Renal cortex interstitium (tissue), 11 donors: ENCODE data around the gene UVRAG. TPM values are rescaled to one million over a fixed set of nuclear protein-coding genes. Genes with fewer than 3 reads are reported as not detected.
A peak's percentile ranks its signal among the peaks of the same experiment; 100 is the strongest.

Source experiments
- DNase-seq, 11 donors: peaks; one replicate each; pipeline ENCODE4 v3.0.0-alpha.2; 2013; ENCODE audit warnings: low read depth in 9 of 11, low spot score in 4 of 11; ENCODE audit errors: extremely low read depth in 1 of 11
- polyA plus RNA-seq, 3 donors: library from polyadenylated mRNA; unstranded; fragments of 120-200 nt; gene quantifications; one replicate each; pipeline ENCODE4 v1.2.1, GENCODE V29; 2013; ENCODE audit not compliant: insufficient read length in 3 of 3

The UVRAG gene
- polyA plus RNA-seq, 3 donors, result 15.4 to 18.1 (median 16.5) TPM

DNA sequence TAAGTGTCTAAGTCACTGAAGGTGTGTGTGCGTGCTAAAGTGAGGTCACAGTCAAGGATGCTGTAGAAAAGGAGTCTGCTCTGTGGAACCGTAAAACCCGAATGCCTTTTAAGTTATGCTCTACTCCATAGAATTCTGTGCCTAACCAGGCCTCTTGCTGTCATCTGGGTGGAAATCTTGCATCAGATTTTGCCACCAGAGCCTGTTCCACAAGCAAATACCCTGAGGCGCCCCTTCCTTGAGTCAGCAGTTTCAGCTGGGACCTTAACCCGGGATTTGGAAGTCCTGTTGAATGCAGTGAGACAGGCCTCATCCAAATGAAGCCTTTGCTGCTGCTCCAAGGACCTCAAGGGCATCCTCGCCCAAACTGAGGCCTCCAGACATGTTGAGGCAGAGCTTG lies 281.5 kb downstream of the UVRAG start:
- no peak for DNase-seq

DNA sequence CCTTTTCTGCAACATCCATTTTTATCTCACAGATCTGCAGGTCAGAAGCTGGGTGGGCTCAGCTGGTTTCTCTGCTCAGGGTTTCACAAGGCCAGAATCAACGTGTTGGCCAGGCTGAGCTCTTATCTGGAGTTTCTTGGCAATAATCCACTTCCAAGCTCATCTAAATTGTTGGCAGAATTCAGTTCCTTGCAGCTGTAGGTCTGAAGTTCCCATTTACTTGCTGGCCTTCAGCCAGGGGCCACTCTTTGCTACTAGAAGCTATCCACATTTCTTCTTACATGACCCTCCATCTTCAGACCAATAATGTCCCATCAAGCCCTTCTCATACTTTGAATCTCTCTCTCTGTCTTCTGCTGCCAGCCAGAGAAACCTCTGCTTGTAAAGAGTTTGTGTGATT lies 287.8 kb downstream of the UVRAG start:
- no peak for DNase-seq

DNA sequence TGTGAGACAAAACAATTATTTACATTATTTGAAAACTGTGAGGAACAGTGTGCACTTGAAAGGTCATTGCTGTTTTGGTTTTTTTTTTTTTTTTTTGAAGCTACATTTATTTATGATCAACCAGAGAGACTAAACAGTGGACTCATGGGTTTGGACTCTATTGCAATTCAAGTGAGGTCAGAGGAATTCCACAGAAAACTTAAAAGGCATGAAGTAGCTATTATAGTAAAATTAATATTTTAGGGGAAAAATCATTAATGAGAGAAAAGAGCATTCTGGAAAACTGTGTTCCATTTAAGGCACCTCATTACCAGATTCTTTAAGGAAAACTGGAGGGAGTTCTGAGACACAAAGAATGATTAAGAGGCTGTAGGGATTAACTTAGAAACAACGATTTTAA lies 288.4 kb downstream of the UVRAG start:
- DNase-seq, result no peak

DNA sequence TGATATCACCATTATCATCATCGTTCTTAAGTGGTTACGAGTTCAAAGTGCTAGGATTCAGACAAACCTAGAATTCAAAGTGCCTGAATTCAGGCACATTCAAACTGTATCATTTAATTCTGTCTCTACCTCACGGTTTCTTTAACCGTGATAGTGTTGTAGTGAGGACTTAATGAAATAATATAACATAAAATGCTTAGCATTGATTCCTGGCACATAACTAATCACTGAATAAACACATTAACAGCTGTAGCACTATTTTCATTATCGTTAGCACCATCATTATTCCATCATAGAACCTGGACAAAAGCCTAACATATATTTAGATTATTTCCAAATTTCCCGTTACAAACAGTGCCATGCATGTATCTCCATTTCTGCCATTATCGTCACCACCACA lies 289.3 kb downstream of the UVRAG start:
- DNase-seq, result no peak

DNA sequence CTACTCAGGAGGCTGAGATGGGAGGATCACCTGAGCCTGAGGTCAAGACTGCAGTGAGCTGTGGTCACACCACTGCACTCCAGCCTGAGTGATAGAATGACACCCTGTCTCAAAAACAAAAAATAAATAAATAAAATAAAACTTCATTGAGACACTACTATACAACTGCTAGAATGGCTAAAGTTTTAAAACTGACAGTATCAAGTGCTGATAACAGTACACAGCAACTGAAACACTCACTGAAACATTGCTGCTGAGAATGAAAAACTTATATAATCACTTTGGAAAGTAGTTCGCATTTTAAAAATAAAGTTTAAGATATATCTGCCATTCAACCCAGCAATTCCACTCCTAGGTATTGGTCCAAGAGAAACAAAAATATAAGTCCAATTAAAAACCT lies 290.6 kb downstream of the UVRAG start:
- no peak for DNase-seq

DNA sequence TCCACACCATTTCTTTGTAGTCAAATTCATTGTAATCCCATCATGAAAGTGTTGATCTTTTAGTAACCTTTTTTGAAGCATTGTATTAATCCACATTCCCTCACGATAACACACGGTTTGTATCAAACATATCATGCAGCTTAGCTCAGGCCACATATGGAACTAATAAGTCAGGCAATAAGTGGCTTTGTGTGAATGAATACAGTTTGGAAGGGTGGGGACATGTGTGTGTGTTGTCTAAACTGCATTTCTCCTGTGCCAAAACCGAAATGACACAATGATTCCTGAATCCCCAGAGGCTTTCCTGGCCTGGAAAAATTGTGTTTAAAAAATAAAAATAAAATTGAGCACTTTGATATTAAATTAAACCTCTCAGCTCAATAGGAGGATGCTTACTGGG lies 293.0 kb downstream of the UVRAG start:
- DNase-seq, result no peak

DNA sequence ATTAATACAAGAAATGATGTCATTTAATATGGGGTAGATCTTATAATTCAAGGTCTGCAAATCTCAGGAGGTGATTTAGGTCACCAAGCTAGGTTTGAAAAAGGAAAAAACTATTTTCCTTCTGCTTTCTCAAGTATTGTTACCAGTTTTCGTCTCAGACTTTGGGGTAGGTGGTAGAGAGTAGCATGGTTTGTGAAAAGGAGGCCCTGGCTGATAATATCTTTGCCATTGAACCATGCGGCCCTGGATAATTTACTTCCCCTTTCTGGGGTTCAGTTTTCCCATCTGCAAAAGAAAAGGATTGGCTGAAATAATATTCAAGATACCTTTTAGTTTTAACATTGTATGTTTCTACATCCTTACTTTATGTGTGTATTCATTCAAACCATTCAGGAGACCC lies 299.2 kb downstream of the UVRAG start:
- DNase-seq, result no peak

DNA sequence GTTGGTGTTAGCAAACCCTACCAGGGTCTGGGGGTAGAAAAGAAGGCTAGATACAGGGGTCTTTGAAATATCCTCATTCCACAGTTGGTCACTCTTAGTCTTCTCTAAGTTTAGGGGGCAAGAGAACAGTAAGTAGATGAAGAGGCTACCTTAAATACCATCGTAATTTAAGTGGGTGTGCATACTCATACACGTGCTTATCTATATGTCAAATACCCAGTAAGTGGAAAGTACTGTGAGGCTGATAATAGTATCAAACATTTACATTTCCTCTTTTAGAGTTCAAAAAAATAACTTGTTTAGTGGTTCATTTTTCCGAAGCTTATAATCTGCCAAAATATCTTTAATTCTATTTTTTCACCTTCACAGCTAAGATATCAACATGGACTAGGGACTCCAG lies 300.5 kb downstream of the UVRAG start:
- no peak for DNase-seq

DNA sequence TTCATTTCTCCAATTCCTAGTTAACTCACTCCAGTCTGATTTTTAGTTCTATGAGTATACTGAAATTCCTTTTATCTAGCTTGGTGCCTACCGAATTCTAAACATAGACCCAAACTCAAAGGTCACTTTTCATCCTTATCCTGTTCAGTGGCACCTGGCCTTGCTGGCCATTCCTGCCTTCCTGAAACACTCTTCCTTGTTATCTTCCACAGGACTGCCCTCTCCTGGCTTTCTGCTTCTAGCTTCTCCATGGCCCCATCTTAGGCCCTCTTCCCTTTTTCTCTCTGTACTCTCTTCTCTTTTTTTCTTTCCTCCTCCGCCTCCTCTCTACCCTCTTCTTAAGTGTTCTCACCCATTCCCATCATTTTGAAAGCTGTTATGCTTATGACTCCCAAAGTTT lies 304.0 kb downstream of the UVRAG start:
- no peak for DNase-seq

DNA sequence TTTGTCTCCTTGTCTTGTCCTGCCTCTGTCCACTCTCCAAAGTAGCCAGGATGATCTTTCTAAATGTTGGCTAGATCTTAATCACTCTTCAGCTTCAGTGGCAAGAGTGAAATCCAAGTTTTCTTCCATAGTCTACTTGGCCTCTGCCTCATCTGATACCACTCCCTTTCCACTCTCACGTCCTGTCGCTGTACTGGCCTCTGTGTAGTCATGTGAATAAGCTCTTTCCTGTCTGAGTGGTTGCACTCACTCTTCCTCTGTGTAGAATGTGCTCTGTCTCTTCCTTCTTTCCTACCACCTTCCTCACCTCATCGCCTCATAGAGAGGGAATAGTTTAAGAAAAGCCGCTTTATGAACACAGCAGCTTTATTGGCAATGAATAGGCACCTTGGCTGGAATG lies 304.8 kb downstream of the UVRAG start:
- no peak for DNase-seq

DNA sequence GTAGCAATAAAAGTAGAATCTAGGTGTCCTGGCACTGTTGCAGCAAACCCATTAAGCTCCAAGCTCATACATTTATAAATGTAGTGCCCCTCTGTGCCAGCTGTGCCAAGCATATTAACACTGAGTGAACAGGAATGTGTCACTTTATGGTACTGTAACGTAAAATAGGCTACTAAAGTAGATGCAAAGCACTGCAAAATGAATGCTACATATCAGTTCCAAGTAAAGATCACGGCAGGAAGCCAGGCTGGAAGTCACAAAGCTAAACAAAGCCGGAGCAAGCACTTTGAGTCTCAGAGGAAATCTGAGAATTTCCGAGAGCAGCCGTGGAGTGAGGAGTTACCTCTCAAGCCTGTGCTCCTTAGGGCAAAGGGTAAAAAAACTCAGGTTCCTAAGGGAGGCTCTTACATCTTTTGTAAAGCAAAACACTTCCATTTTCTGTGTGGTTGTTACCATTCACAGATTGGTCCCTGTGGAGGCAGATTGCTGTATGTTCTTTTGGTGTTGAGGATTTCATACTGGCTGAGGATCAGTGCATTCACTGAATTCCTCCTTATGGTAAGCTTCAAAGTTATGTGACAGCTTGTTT lies 305.6 kb downstream of the UVRAG start:
- DNase-seq, result peak in 3 of 11 donors; percentile 36 to 59 (median 41)

DNA sequence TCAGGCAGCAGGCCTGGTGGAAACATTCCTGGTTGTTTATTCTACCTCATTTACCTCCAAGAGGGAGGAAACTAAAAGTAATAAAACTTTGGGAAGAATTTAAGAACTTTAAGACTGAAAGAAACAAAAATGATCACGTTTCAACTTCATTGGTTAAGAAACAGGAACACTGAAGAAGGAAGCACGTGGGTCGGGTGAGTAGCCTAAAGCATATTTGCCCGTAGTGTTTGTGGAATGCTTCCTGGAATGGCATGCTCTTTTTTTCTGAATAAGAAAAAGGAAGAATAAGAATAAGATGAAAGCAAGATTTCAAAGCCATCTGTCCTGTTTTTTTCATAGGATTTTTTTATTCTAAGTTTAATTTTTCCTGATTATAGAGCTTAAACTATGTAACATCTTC lies 308.2 kb downstream of the UVRAG start:
- DNase-seq, result no peak

DNA sequence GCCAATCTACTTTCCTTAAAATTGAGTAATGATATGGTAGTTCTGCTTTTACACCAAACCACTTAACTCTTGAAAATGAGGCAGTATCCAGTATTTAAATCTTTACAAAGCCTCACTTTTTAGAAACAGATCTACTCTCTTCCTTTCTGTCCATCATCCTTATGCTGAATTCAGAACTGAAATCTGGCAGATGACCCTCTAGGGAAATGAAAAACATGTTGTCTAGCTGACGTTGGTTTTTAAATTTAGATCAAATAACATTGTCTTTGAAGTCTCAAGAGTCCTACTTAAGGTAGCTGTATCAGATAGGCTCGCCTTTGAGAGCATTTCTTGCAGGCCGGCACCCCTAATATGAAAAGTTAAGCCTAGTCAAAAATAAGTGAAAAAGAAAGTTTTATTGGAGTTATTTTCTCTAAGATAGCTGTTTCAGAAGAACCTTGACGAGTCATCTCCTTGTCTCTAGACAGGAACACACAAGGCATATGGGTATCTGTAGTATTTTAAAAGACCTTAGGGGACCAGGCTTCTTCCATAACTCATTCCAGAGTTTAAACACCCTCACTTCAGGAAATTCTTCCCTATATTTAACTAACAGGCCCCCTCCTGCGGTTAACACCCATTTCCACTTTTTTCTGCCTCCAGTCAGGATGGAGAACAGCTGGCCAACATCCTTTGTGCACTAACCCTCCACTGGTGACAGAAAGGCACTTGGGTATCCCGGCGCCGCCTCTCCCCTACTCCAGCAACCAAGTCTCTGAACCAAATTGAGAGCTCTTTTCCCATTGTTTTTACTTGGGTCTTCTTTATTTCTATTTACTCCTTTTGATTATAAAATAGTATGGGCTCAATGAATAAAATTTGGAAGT lies 310.1 kb downstream of the UVRAG start:
- DNase-seq, result no peak

DNA sequence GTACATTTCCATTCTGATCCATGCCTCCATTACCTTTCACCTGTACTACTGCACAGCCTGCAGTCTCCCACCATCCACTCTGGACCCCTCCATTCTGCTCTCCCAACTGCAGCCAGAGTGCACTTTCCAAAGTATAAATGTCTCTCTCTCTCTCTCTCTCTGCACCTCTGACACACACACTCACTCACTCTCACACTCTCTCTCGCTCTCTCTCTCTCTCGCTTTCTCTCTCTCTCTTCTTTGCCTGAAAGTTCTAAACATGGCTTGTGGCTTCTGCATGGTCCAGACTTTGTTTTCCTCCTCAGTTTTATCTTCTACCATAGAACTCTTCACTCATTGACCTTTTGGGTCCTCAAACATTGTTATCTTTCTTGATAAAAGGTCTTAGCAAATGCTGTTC lies 314.7 kb downstream of the UVRAG start:
- no peak for DNase-seq

DNA sequence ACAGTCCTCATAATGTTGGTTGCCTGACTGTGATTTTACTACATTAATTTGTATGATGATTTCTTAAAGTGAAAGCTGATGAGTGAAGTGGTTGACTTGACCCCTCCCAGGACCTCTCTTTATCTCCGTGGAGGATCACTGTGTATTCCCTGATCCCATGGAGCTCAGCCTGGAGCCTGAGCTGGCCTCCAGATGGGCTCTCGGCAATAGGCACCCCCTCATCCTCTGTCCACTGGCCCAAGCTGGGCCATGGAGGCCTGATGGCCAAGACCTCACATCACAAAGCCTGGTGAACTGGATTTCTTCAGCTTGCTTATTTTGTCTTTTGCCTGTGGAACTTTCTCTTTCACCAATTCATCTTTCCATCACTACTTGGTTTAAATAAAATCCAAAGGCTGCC lies 316.1 kb downstream of the UVRAG start:
- DNase-seq, result no peak

DNA sequence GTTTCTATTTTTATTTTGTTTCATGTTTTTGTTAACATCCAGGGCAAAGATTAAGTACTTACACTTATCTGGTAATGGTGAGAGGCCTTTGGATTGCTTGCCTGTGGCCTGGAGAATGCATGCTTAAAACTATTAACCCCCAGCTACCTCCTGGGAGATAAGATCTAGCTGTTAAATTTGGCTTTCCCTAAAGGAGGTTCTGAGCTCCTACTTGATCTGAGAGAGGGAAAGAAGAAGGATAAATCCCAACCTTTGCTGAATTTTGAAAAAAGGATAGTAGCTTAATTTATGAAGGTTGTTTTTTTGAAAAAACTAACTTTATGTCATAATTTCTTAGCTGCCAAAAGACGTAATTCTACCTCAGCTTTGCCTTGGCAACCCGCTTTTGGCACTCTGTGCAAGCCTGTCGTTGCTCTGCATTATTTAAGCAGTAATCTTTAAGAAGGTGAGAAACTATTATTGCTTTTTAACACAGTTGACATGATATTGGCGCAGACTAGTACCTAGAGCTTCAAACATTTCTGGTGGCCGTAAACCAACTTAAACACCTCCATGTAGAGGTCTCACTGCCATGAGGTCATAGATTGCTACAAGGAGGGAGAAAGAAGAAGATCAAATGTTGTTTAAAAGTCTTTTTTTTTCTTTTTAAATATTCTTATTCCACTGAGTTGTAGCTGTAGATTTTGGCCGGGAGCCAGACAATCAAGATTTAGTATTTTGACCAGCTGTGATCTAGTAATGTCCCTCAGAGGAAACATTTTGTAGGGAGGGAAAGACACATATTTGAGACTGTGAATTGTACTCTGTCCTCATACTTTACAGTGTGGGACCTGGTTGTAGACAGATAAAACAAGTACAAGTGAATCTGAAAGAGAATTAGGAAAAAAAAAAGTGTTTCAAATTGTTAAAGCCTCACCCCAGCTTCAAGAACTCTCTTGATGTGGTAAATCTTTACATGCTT lies 316.9 kb downstream of the UVRAG start:
- peak in 7 of 11 donors; percentile 50 to 72 (median 55) for DNase-seq

DNA sequence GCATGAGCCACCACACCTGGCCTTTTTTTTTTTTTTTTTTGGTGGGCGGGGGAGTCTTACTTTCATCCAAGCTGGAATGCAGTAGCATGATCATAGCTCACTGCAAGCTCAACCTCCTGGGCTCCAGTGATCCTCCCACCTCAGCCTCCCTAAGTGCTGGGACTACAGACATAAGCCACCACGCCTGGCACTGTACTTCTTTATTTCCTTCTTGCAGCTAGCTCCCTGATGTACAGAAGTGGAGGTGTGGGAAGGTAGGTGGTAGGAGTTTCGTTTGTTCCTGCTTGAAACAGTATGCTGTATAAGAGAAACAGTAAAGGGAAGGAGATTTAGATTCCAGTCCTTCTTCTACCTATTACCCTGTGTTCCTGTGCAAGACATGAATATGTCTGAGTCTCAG lies 319.2 kb downstream of the UVRAG start:
- no peak for DNase-seq

DNA sequence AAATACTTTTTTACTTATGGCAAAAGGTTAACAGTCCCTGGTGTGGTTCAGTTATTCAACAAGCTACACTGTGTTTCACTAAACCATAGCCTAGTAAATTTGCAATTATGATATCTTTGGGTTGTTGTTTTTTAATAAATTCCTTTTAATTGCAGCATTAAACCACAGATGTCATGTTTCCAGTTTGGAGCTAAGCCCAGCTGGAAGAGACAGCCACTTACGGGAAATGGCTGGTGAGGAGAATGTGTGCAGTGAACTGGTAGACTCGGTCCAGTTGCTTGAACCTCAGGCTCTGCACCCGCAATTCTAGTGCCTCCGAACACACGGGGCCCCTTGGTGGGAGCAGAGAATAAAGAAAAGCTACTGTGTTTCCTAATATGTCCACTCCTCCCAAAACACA lies 320.5 kb downstream of the UVRAG start:
- DNase-seq, result peak in 2 of 11 donors; percentile 20

DNA sequence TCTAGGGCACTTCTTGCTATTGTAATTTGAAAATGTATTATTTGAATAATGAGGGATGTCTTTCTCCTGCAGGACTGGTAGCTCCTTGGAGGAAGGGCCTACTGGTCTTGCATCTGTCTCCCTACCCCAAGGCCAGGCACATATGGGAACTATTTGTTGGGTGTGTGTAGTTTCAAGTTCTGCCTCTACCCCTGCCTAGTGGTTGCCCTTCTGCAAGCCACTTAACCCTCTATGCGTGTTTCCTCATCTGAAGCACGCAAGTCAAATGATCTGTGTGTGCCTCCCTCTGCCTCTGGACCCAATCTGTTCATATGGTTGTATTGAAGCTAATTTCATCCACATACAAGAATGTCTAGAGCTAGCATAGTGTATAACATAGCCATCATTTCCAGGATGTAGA lies 324.3 kb downstream of the UVRAG start:
- DNase-seq, result no peak
